ENCODE data around the gene POGK.
A peak's percentile ranks its signal among the peaks of the same experiment; 100 is the strongest.

The POGK gene

GRCh38 chr1:166855558-166855957 lies 16.3 kb downstream of the POGK start:
- H3K27me3 ChIP-seq = no peaks in the 10 kb centered on the region
- peaks cover 100% of the 10 kb centered on the region for H4K20me1 ChIP-seq
- H3K27ac ChIP-seq = no peak overlapping the region
- TF ChIP-seq Cebpa-rat (IDR thresholded peaks at IDR 0.05) = no peak
- H3K4me2 ChIP-seq = no peak overlapping the region
- H3K4me3 ChIP-seq = no peak overlapping the region
- H3K36me3 ChIP-seq = peaks cover 96% of the 10 kb centered on the region
- 0 out of 2 replicates have a peak, but pooled peaks cover 5% of the 10 kb centered on the region for H3K4me1 ChIP-seq
- H3K9ac ChIP-seq = no peak overlapping the region
- no peaks in the 10 kb centered on the region for H3K9me3 ChIP-seq

GRCh38 chr1:166857995-166858394 lies 18.7 kb downstream of the POGK start:
- no peak for TF ChIP-seq Cebpa-rat (IDR thresholded peaks at IDR 0.05)

GRCh38 chr1:166858726-166859419 lies 19.6 kb downstream of the POGK start:
- Histone ChIP-seq H3K9me3 (no peaks in the 10 kb centered on the region), H3K9ac (no peak overlapping the region), H4K20me1 (peaks cover 86% of the 10 kb centered on the region), H3K27me3 (no peaks in the 10 kb centered on the region), H3K27ac (no peak overlapping the region), H3K36me3 (peaks cover 96% of the 10 kb centered on the region), H3K4me2 (no peak overlapping the region), H3K4me1 (0 out of 2 replicates have a peak, but pooled peaks cover 5% of the 10 kb centered on the region), H3K4me3 (no peak overlapping the region)
- TF ChIP-seq Cebpa-rat (IDR thresholded peaks at IDR 0.05) = no peak

More at GRCh38 chr1:166857995-166858394, 18.7 kb downstream of the POGK start:
- H3K4me2 ChIP-seq = no peak overlapping the region
- H3K27ac ChIP-seq = no peak overlapping the region
- H3K4me3 ChIP-seq = no peak overlapping the region
- peaks cover 96% of the 10 kb centered on the region for H3K36me3 ChIP-seq
- H3K9me3 ChIP-seq = no peaks in the 10 kb centered on the region
- peaks cover 95% of the 10 kb centered on the region for H4K20me1 ChIP-seq
- H3K4me1 ChIP-seq = 0 out of 2 replicates have a peak, but pooled peaks cover 5% of the 10 kb centered on the region
- no peaks in the 10 kb centered on the region for H3K27me3 ChIP-seq
- no peak overlapping the region for H3K9ac ChIP-seq

GRCh38 chr1:166859597-166859996 lies 20.3 kb downstream of the POGK start:
- peaks cover 96% of the 10 kb centered on the region for H3K36me3 ChIP-seq

GRCh38 chr1:166865926-166866325 lies 26.7 kb downstream of the POGK start:
- Histone ChIP-seq H3K27me3 (no peaks in the 10 kb centered on the region), H4K20me1 (peaks cover 79% of the 10 kb centered on the region), H3K36me3 (peaks cover 88% of the 10 kb centered on the region), H3K9me3 (no peaks in the 10 kb centered on the region), H3K4me2 (no peak overlapping the region), H3K27ac (no peak overlapping the region), H3K4me3 (no peak overlapping the region), H3K9ac (no peak overlapping the region), H3K4me1 (no peaks in the 10 kb centered on the region)
- TF ChIP-seq Cebpa-rat (IDR thresholded peaks at IDR 0.05) = no peak

More at GRCh38 chr1:166859597-166859996, 20.3 kb downstream of the POGK start:
- H3K4me2 ChIP-seq = no peak overlapping the region
- H3K27ac ChIP-seq = no peak overlapping the region
- H3K4me1 ChIP-seq = 0 out of 2 replicates have a peak, but pooled peaks cover 5% of the 10 kb centered on the region
- H3K9me3 ChIP-seq = no peaks in the 10 kb centered on the region
- peaks cover 85% of the 10 kb centered on the region for H4K20me1 ChIP-seq
- TF ChIP-seq Cebpa-rat (IDR thresholded peaks at IDR 0.05) = no peak
- no peak overlapping the region for H3K9ac ChIP-seq
- H3K4me3 ChIP-seq = no peak overlapping the region
- H3K27me3 ChIP-seq = no peaks in the 10 kb centered on the region

- Histone ChIP-seq H3K4me3 (no peak overlapping the region), H3K4me1 (peaks cover 3% of the 10 kb centered on the region; the same call in 1 of the 2 replicates), H3K9ac (no peak overlapping the region), H3K4me2 (no peak overlapping the region), H4K20me1 (peaks cover 90% of the 10 kb centered on the region), H3K9me3 (no peaks in the 10 kb centered on the region), H3K27ac (no peak overlapping the region), H3K27me3 (no peaks in the 10 kb centered on the region), H3K36me3 (peaks cover 80% of the 10 kb centered on the region)
- no peak for TF ChIP-seq Cebpa-rat (IDR thresholded peaks at IDR 0.05)
Measured at GRCh38 chr1:166868639-166869038, 29.4 kb downstream of the POGK start.

- Histone ChIP-seq H3K36me3 (peaks cover 72% of the 10 kb centered on the region), H3K27ac (no peak overlapping the region)
Measured at GRCh38 chr1:166869318-166870099, 30.2 kb downstream of the POGK start.

GRCh38 chr1:166870584-166870983 lies 31.3 kb downstream of the POGK start:
- Histone ChIP-seq H3K9ac (no peak overlapping the region), H3K27me3 (no peaks in the 10 kb centered on the region), H3K36me3 (peaks cover 61% of the 10 kb centered on the region), H3K4me3 (no peak overlapping the region), H3K27ac (no peak overlapping the region), H4K20me1 (peaks cover 94% of the 10 kb centered on the region), H3K4me1 (peaks cover 22% of the 10 kb centered on the region), H3K4me2 (no peak overlapping the region), H3K9me3 (no peaks in the 10 kb centered on the region)
- no peak for TF ChIP-seq Cebpa-rat (IDR thresholded peaks at IDR 0.05)

More at GRCh38 chr1:166869318-166870099, 30.2 kb downstream of the POGK start:
- H3K9me3 ChIP-seq = no peaks in the 10 kb centered on the region
- H3K4me3 ChIP-seq = no peak overlapping the region
- H4K20me1 ChIP-seq = peaks cover 93% of the 10 kb centered on the region
- H3K9ac ChIP-seq = no peak overlapping the region
- TF ChIP-seq Cebpa-rat (IDR thresholded peaks at IDR 0.05) = no peak
- H3K4me2 ChIP-seq = no peak overlapping the region
- peaks cover 12% of the 10 kb centered on the region for H3K4me1 ChIP-seq
- H3K27me3 ChIP-seq = no peaks in the 10 kb centered on the region

GRCh38 chr1:166874464-166874863 lies 35.2 kb downstream of the POGK start:
- Histone ChIP-seq H3K4me2 (peak overlapping the region; percentile 85), H3K9ac (no peak overlapping the region), H3K27ac (no peak overlapping the region), H3K9me3 (peaks cover 4% of the 10 kb centered on the region), H3K4me3 (peak overlapping the region; percentile 83; the same call in 1 of the 2 replicates), H4K20me1 (peaks cover 60% of the 10 kb centered on the region), H3K4me1 (peaks cover 30% of the 10 kb centered on the region), H3K36me3 (peaks cover 31% of the 10 kb centered on the region), H3K27me3 (no peaks in the 10 kb centered on the region)
- no peak for TF ChIP-seq Cebpa-rat (IDR thresholded peaks at IDR 0.05)

- Histone ChIP-seq H3K36me3 (peaks cover 24% of the 10 kb centered on the region), H3K9ac (peak overlapping the region; percentile 91), H4K20me1 (peaks cover 52% of the 10 kb centered on the region), H3K4me3 (peak overlapping the region; percentile 83), H3K27me3 (no peaks in the 10 kb centered on the region), H3K4me2 (peak overlapping the region; percentile 85), H3K4me1 (peaks cover 30% of the 10 kb centered on the region), H3K9me3 (peaks cover 4% of the 10 kb centered on the region), H3K27ac (peak overlapping the region; percentile 91)
- TF ChIP-seq Cebpa-rat (IDR thresholded peaks at IDR 0.05) = no peak
Measured at GRCh38 chr1:166875302-166875733, 36.0 kb downstream of the POGK start.
